Stimulated activated memory B cell treated with anti-CD40 and anti-IgM and Interleukin-4, amounts not matched to agents 10 μg/mL and 1 μg/mL and 100 μg/mL, for 72 hours (primary cell): ENCODE measurements around the gene PSME1.
A peak's percentile ranks its signal among the peaks of the same experiment; 100 is the strongest.

Experiments used
- ATAC-seq: fragments of 150-1000 bp; cut with Tn5 transposase; 2 replicates; pipeline ENCODE4 v1.10.0; 2021
- H3K27ac Mint-ChIP-seq: one replicate; pipeline ENCODE4 v1.8.0; 2022; ENCODE audit warnings: mild to moderate bottlenecking, mixed read lengths
- H3K27me3 Mint-ChIP-seq: one replicate; pipeline ENCODE4 v1.8.0; 2022; ENCODE audit warnings: mixed read lengths
- H3K36me3 Mint-ChIP-seq: one replicate; pipeline ENCODE4 v1.8.0; 2022; ENCODE audit warnings: mixed read lengths
- H3K4me1 Mint-ChIP-seq: one replicate; pipeline ENCODE4 v1.8.0; 2022; ENCODE audit warnings: mixed read lengths
- H3K4me3 Mint-ChIP-seq: one replicate; pipeline ENCODE4 v1.8.0; 2022; ENCODE audit warnings: mild to moderate bottlenecking, moderate library complexity, mixed read lengths
- H3K9me3 Mint-ChIP-seq: one replicate; pipeline ENCODE4 v1.8.0; 2022; ENCODE audit warnings: mixed read lengths

Gene PSME1

GRCh38 chr14:24135834-24136683 is at the start of gene PSME1:
PSME1 (plus strand) TSS chr14:24136194; CDS start chr14:24136263, 69 bp downstream.
- Mint-ChIP-seq H3K4me3 (peak within 1 kb of the TSS; percentile 86), H3K36me3 (peaks cover 25% of the 10 kb centered on the region), H3K4me1 (peaks cover 62% of the 10 kb centered on the region), H3K27ac (peak within 1 kb of the TSS; percentile 82), H3K9me3 (no peaks in the 10 kb centered on the region), H3K27me3 (no peaks in the 10 kb centered on the region)
- ATAC-seq: peak; percentile 97

GRCh38 chr14:24087004-24087403 is 49.0 kb upstream of the PSME1 start:
- ATAC-seq: no peak
- no peak overlapping the region for H3K4me3 Mint-ChIP-seq

DNA sequence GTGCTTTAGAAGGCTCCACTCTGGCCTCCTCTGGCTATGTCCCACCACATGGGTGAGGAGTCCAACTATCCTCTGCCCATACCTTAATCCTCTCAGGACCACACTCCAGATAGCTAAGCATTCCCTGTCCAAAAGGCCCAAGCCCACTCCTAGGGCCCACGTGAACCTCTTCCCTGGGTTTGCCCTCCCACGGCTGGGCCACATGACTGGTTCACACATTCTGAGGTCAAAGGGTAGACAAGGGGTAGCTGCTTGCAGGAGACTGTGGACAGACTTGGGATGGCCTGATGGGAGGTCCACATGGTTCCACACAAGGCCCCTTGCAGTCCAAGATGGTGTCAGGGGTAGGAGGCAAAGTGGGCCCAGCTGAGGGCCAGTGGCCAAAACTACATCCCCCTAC is 47.9 kb upstream of the PSME1 start:
- no peak overlapping the region for H3K4me3 Mint-ChIP-seq
- no peak for ATAC-seq
- H3K4me1 Mint-ChIP-seq: peaks cover 18% of the 10 kb centered on the region
- H3K36me3 Mint-ChIP-seq: no peaks in the 10 kb centered on the region
- no peaks in the 10 kb centered on the region for H3K27me3 Mint-ChIP-seq
- H3K9me3 Mint-ChIP-seq: no peaks in the 10 kb centered on the region
- H3K27ac Mint-ChIP-seq: no peak overlapping the region

More at GRCh38 chr14:24087004-24087403, 49.0 kb upstream of the PSME1 start:
- Mint-ChIP-seq H3K36me3 (no peaks in the 10 kb centered on the region), H3K9me3 (no peaks in the 10 kb centered on the region), H3K27me3 (no peaks in the 10 kb centered on the region), H3K27ac (no peak overlapping the region), H3K4me1 (peaks cover 23% of the 10 kb centered on the region)

- no peaks in the 10 kb centered on the region for H3K9me3 Mint-ChIP-seq
- no peak for ATAC-seq
- peaks cover 26% of the 10 kb centered on the region for H3K4me1 Mint-ChIP-seq
- H3K27ac Mint-ChIP-seq: no peak overlapping the region
- no peaks in the 10 kb centered on the region for H3K27me3 Mint-ChIP-seq
- no peaks in the 10 kb centered on the region for H3K36me3 Mint-ChIP-seq
- H3K4me3 Mint-ChIP-seq: no peak overlapping the region
Measured at GRCh38 chr14:24089890-24090289, 46.1 kb upstream of the PSME1 start.

DNA sequence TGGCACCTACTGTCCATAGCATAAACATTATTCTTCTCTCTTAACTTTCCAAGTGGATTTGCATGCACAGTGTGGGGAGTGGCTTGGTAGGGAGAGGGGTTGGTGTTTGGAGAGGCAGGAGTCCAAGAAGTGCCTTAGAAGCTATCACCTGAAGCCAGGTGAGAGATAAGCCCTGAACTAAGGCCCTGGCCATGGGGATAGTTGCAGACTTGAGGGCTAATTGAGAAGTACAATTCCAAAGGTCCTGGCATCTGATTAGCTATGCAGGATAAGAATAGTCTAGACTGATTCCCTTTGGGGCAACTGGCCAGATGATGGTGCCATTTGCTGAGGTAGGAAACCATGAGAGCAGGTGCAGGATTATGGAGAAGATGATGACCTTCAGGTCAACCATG is 43.9 kb upstream of the PSME1 start:
- Mint-ChIP-seq H3K27ac (peak overlapping the region; percentile 97), H3K27me3 (no peaks in the 10 kb centered on the region), H3K36me3 (peaks cover 4% of the 10 kb centered on the region), H3K4me1 (peaks cover 39% of the 10 kb centered on the region), H3K9me3 (no peaks in the 10 kb centered on the region), H3K4me3 (no peak overlapping the region)
- no peak for ATAC-seq

DNA sequence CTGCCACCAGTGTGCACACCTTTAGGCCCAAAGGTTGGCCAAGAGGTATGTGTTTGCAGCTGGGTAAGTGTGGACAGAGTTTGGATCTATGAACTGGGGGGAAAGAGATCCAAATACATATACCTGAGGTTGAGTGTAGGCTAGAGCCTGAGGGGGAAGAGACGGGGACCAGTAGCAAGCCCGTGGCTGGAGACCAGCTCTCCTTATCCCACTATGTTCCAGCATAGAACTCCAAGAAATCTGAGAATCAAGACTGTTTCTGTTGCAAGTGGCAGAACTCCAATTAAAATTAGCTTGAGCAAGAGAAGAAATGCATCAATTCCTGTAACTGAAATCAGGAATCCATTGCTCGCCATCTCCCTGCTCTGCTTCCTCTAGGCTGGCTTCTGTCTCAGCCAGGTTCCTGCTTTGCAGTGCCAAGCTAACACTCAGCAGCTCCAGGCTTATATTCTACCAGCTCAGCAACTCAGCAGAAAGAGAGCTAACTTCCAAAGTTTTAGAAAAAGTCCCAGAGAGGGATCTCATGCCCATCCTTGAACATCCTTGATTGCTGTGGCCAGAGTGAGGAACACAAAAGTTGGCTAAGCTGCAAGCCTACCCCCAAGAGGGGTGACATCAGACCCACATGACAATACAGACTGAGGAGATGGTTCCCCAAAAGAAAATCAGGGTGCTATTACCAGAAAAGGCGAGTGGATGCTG is 43.3 kb upstream of the PSME1 start:
- H3K36me3 Mint-ChIP-seq: peaks cover 4% of the 10 kb centered on the region
- H3K27me3 Mint-ChIP-seq: no peaks in the 10 kb centered on the region
- no peak for ATAC-seq
- H3K4me3 Mint-ChIP-seq: peak overlapping the region; percentile 96
- peak overlapping the region; percentile 97 for H3K27ac Mint-ChIP-seq
- H3K4me1 Mint-ChIP-seq: peaks cover 39% of the 10 kb centered on the region
- H3K9me3 Mint-ChIP-seq: no peaks in the 10 kb centered on the region

- Mint-ChIP-seq H3K27ac (peak overlapping the region; percentile 97), H3K9me3 (no peaks in the 10 kb centered on the region), H3K36me3 (peaks cover 4% of the 10 kb centered on the region), H3K4me3 (peak overlapping the region; percentile 96), H3K27me3 (no peaks in the 10 kb centered on the region), H3K4me1 (peaks cover 39% of the 10 kb centered on the region)
- no peak for ATAC-seq
Measured at GRCh38 chr14:24093207-24093900, 42.6 kb upstream of the PSME1 start.

DNA sequence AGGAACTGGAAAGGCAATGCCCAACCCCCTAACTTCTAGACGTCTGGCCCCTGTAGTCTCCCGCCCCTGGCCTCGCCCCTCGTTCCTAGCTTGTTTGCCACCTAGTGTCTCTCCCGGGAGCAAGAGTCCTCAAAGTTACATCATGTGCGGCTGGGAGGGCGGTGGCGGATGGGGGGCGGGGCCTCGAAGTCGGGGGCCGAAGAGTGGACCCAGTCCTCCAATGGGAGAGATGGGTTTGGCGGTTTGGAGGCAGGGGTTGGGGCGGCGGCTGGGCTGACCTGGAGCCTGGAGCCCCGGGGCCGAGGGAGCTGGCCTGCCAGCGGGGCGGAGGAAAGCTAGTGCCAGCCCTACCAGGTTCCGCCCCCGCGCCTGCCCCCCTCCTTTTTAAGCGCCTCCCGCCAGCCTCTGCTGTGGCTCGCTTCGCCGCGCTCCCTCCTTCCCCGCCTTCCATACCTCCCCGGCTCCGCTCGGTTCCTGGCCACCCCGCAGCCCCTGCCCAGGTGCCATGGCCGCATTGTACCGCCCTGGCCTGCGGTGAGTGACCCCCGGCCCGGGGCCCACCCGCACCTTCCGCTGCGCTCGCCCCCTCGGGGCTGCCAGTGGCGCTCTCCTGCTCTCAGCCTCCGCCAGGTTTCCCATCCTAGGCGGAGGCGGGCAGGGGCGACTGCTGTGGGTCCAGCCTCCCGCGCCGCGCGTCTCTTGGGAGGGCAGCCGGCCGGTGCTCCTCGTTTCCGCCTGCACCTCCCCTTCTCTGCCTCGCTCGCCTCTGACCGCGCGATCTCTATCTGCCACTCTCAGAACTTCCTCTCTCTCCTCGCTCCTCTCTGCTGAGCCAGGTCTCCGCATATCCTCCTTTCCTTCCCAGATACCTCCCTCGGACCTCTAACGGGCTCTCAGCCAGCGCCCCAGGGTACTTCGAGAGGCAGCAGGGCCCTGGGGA is 41.8 kb upstream of the PSME1 start, which contains the start of gene PCK2:
Gene PCK2 (plus strand): TSS at position 411 of the 940 bp plus-strand sequence. CDS start 95 bp downstream, at position 506.
- H3K4me3 Mint-ChIP-seq: peak within 1 kb of the TSS; percentile 96
- ATAC-seq: peak; percentile 81
- H3K4me1 Mint-ChIP-seq: peaks cover 39% of the 10 kb centered on the region
- no peaks in the 10 kb centered on the region for H3K27me3 Mint-ChIP-seq
- H3K9me3 Mint-ChIP-seq: no peaks in the 10 kb centered on the region
- H3K27ac Mint-ChIP-seq: peak within 1 kb of the TSS; percentile 97
- peaks cover 4% of the 10 kb centered on the region for H3K36me3 Mint-ChIP-seq

- Mint-ChIP-seq H3K27me3 (no peaks in the 10 kb centered on the region), H3K36me3 (peaks cover 8% of the 10 kb centered on the region), H3K27ac (peak overlapping the region; percentile 97), H3K4me3 (peak overlapping the region; percentile 96), H3K4me1 (peaks cover 39% of the 10 kb centered on the region), H3K9me3 (no peaks in the 10 kb centered on the region)
- ATAC-seq: peak; percentile 0
Measured at GRCh38 chr14:24094841-24095270, 41.1 kb upstream of the PSME1 start.

DNA sequence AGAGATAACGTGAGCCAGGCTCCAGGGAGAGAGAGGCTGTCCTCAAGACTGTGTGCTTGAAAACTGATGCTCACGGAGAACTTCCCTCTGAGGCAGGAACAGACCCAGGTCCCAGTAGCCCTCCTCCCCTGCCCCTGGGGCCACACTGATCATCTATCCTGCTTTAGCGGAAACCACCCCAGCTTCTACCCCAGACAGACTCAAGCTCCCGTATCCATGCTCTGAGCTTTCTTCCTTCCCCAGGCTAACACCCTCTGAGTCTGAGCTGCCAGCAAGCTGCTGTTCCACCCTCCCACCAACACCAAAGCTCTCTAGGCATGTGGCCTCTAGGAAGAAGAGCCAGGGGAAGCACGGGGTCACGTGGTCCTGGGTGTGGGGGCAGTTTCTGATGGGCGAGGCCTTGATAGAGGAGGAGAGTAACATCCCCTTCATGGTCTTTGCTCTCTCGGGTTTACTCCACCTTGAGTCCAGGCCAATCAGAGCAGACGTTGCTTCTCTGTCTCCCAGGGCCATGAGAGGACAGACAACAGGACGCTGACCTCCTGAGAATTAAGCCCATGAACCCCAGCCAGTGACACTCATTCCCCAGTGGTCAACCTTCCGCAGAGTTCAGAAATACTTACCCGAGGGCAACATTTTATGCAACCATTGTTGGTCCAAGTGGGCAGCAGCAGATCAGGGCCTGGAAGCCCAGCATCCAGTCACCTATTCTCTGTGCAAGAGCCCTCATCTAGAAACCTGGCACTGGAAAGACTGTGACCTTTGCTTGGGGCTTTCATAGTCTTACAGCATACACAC is 40.5 kb upstream of the PSME1 start:
- ATAC-seq: peak; percentile 87
- Mint-ChIP-seq H3K9me3 (no peaks in the 10 kb centered on the region), H3K4me1 (peaks cover 35% of the 10 kb centered on the region), H3K4me3 (peak overlapping the region; percentile 96), H3K27me3 (no peaks in the 10 kb centered on the region), H3K27ac (peak overlapping the region; percentile 97), H3K36me3 (peaks cover 13% of the 10 kb centered on the region)

DNA sequence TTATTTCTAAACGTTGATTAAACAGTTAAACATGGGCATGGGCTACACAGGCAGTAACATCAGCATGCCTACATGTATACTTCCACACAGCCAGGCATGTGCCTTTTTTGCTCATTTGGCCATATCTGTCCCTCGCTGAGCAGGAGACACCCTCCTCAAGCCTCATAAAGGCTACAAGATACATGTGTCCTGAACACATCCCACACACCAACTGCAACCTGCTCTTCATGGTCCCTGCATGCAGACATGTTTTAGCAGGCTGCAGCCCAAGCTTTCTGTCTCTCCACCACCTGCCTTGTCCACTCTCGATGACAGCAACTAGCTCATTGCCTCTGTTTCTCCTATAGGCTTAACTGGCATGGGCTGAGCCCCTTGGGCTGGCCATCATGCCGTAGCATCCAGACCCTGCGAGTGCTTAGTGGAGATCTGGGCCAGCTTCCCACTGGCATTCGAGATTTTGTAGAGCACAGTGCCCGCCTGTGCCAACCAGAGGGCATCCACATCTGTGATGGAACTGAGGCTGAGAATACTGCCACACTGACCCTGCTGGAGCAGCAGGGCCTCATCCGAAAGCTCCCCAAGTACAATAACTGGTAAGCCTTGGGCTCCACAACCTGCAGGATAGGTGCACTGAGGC is 39.3 kb upstream of the PSME1 start:
- Mint-ChIP-seq H3K27ac (peak overlapping the region; percentile 97), H3K4me1 (peaks cover 30% of the 10 kb centered on the region), H3K36me3 (peaks cover 13% of the 10 kb centered on the region), H3K4me3 (peak overlapping the region; percentile 27), H3K9me3 (no peaks in the 10 kb centered on the region), H3K27me3 (no peaks in the 10 kb centered on the region)
- no peak for ATAC-seq

DNA sequence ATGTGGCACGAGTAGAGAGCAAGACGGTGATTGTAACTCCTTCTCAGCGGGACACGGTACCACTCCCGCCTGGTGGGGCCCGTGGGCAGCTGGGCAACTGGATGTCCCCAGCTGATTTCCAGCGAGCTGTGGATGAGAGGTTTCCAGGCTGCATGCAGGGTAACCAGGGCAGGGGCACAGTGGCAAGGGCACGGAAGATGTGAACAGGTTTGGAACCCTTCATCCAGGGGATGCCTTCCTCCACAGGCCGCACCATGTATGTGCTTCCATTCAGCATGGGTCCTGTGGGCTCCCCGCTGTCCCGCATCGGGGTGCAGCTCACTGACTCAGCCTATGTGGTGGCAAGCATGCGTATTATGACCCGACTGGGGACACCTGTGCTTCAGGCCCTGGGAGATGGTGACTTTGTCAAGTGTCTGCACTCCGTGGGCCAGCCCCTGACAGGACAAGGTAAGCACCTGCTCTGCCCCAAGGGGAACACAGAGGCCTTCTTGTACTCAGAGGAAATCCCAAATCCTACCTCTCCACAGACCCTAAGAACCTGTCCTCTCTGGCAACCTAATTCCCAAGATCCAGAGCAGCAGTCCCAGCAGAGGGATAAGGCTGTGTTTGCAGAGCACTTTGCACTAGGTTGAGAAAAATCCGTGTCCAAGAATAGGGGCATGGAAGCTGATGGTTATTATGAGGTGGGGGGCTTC is 37.6 kb upstream of the PSME1 start:
- Mint-ChIP-seq H3K4me3 (no peak overlapping the region), H3K27me3 (no peaks in the 10 kb centered on the region), H3K4me1 (peaks cover 25% of the 10 kb centered on the region), H3K27ac (no peak overlapping the region), H3K36me3 (peaks cover 22% of the 10 kb centered on the region), H3K9me3 (no peaks in the 10 kb centered on the region)
- ATAC-seq: no peak
